A673 (cell line): ENCODE measurements around the gene CCHCR1.

Experiments used
- CTCF ChIP-seq: fragments of 300-800, 200-600 bp; sonication (generic); conservative IDR thresholded peaks from 2 replicates; pipeline ENCODE4 v1.5.1; 2017; ENCODE audit warnings: low read depth, mild to moderate bottlenecking, antibody characterized with exemption, low read length, moderate library complexity, mixed read lengths
- EZH2 ChIP-seq: fragments of 200-600 bp; sonication (generic); IDR thresholded peaks from 2 replicates; pipeline ENCODE4 v1.6.1; 2017; ENCODE audit warnings: borderline replicate concordance, low read depth, mild to moderate bottlenecking, mixed read lengths, antibody characterized with exemption, low read length; ENCODE audit not compliant: poor library complexity, severe bottlenecking

- no peak for TF ChIP-seq CTCF
- no peak for TF ChIP-seq EZH2
These were observed 7.7 kb downstream of the CCHCR1 start for GRCh38 chr6:31149827-31150447.
